EL (cell line): Measurements from ENCODE around the gene POFUT2.
A peak's percentile ranks its signal among the peaks of the same experiment; 100 is the strongest.

Experiments used
- DNase-seq: peaks from one replicate; pipeline ENCODE4 v3.0.0-alpha.2; 2016

The POFUT2 gene

GRCh38 chr21:45260191-45260825, 27.4 kb downstream of the POFUT2 start:
- DNase-seq: no peak

GRCh38 chr21:45259206-45259840, 28.4 kb downstream of the POFUT2 start:
- no peak for DNase-seq

GRCh38 chr21:45258466-45258865, 29.2 kb downstream of the POFUT2 start:
- DNase-seq: no peak

GRCh38 chr21:45257673-45258341, 29.9 kb downstream of the POFUT2 start:
- no peak for DNase-seq

- no peak for DNase-seq
Measured at GRCh38 chr21:45256912-45257672, 30.6 kb downstream of the POFUT2 start.

GRCh38 chr21:45256021-45256911, 31.4 kb downstream of the POFUT2 start:
- no peak for DNase-seq

- DNase-seq: no peak
Measured at GRCh38 chr21:45255381-45256020, 32.2 kb downstream of the POFUT2 start.

- no peak for DNase-seq
Measured at GRCh38 chr21:45254460-45254930, 33.2 kb downstream of the POFUT2 start.

GRCh38 chr21:45253633-45254459, 33.8 kb downstream of the POFUT2 start:
- no peak for DNase-seq

GRCh38 chr21:45253180-45253579, 34.5 kb downstream of the POFUT2 start:
- peak; percentile 68 for DNase-seq

- no peak for DNase-seq
Measured at GRCh38 chr21:45252448-45252925, 35.2 kb downstream of the POFUT2 start.

- no peak for DNase-seq
Measured at GRCh38 chr21:45251635-45252447, 35.9 kb downstream of the POFUT2 start.

- DNase-seq: no peak
Measured at GRCh38 chr21:45250914-45251634, 36.6 kb downstream of the POFUT2 start.

- DNase-seq: no peak
Measured at GRCh38 chr21:45250272-45250671, 37.4 kb downstream of the POFUT2 start.

GRCh38 chr21:45249626-45250025, 38.1 kb downstream of the POFUT2 start:
- DNase-seq: no peak

GRCh38 chr21:45248893-45249381, 38.8 kb downstream of the POFUT2 start:
- peak; percentile 39 for DNase-seq

- no peak for DNase-seq
Measured at GRCh38 chr21:45248301-45248892, 39.3 kb downstream of the POFUT2 start.
